Activated naive CD8-positive, alpha-beta T cell treated with anti-CD3 and anti-CD28 coated beads, Interleukin-2, amount 10 ng/mL, durations not matched to agents 7 days and 5 days (primary cell): ENCODE data around the gene DPP6. TPM values are rescaled to one million over a fixed set of nuclear protein-coding genes. Genes with fewer than 3 reads are reported as not detected.

Source experiments
- ATAC-seq: fragments of 150-1000 bp; cut with Tn5 transposase; one replicate; pipeline ENCODE4 v1.10.0; 2021; ENCODE audit warnings: low read depth, moderate library complexity
- POLR2A ChIA-PET: fragments of 350-600 bp; sonication (Branson Sonifier 250); formaldehyde crosslinking; loops from one replicate; lab custom pipeline; 2021; ENCODE audit warnings: antibody characterized with exemption; lab: Charles Lee
- DNase-seq: peaks from one replicate; pipeline ENCODE4 v3.0.0; 2021
- H3K27ac Mint-ChIP-seq: one replicate; pipeline ENCODE4 v1.8.0; 2022; ENCODE audit warnings: mild to moderate bottlenecking, mixed read lengths
- H3K27me3 Mint-ChIP-seq: one replicate; pipeline ENCODE4 v1.8.0; 2022; ENCODE audit warnings: mild to moderate bottlenecking, moderate library complexity, mixed read lengths
- H3K36me3 Mint-ChIP-seq: one replicate; pipeline ENCODE4 v1.8.0; 2021; ENCODE audit warnings: mild to moderate bottlenecking, mixed read lengths
- H3K4me1 Mint-ChIP-seq: one replicate; pipeline ENCODE4 v1.8.0; 2021; ENCODE audit warnings: mixed read lengths
- H3K4me3 Mint-ChIP-seq: one replicate; pipeline ENCODE4 v1.8.0; 2022; ENCODE audit warnings: mild to moderate bottlenecking, moderate library complexity, mixed read lengths
- H3K9me3 Mint-ChIP-seq: one replicate; pipeline ENCODE4 v1.8.0; 2021; ENCODE audit warnings: mixed read lengths
- total RNA-seq, 2 experiments: library from RNA; stranded (reverse); gene quantifications; one replicate each; pipeline ENCODE4 v1.2.3, GENCODE V29; 2021

Gene DPP6
- total RNA-seq, 2 experiments from 2014 or later, result not detected

DNA sequence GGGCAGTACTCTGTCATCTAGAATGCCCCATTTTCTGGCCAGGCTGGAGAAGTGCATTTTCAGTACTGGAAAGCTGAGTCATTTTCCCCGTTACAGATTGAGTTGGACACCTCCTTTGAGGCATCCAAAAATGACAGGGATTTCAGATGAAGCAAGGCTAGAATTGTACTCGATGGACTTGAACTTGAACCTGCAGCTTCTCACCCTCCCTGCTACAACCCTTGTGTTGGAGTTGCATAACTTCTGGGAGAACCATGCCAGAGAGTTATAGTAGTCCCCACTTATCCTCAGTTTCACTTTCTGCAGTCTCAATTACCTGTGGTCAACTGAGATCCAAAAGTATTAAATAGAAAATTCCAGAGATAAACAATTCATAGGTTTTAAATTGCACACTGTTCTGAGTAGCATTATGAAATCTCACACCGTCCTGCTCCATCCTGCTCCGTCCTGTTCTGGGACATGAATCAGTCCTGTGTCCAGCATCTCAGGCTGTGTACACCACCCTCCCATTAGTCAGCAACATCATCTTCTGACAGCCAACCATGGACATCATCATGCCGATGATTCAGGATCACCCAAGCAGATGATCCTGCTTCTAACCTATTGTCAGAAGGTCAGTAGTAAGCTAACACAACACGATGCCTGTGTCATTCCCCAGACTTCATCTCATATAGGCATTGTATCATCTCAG is 363.7 kb downstream of the DPP6 start:
- Mint-ChIP-seq H3K36me3 (no peaks in the 10 kb centered on the region), H3K27ac (no peak overlapping the region), H3K9me3 (peaks cover 9% of the 10 kb centered on the region), H3K4me3 (no peak overlapping the region), H3K27me3 (no peaks in the 10 kb centered on the region), H3K4me1 (no peaks in the 10 kb centered on the region)
- DNase-seq (no peak), ATAC-seq (no peak)
- POLR2A ChIA-PET, result no interaction called here

DNA sequence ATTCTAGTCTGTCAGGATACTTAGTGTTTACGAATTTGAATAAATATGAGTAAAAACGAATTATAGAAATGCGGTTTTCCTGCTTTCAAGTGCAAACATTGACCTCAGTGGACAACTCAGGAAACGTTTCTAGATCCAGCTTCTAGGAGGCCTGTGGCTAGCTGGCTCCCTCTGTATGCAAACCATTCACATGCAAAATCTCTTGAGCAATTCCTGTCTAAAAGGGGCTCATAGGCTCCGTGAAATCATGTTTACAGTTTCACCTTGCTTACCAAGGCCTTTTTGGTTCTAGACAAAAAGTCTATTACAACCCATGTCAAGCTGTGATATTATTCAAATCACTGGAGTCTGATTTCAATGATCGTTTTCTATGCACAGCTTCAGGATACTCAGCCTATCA is 364.5 kb downstream of the DPP6 start:
- POLR2A ChIA-PET, result no interaction called here
- Mint-ChIP-seq H3K27ac (no peak overlapping the region), H3K9me3 (peaks cover 9% of the 10 kb centered on the region), H3K4me3 (no peak overlapping the region), H3K4me1 (no peaks in the 10 kb centered on the region), H3K27me3 (no peaks in the 10 kb centered on the region), H3K36me3 (no peaks in the 10 kb centered on the region)
- ATAC-seq (no peak), DNase-seq (no peak)

DNA sequence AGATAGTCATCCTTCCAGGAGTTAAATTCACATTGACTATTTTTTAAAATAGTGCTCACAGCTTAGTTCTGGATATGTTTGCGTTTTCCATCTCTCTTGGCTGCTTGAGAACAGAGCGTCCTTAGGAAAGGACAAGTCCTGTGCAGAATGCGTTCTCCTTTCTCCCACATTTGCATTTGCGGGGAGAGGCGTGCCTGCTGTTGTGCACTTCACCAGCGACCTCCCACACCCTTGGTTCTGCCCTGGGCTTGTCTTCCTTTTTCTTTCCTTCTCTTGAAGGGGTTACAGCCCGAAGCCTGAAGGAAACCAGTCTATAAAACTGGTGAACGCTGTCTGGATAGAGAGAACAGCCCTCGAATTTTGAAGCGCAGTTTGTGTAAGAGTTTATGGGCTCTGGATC is 367.1 kb downstream of the DPP6 start:
- H3K27me3 Mint-ChIP-seq, result no peaks in the 10 kb centered on the region

DNA sequence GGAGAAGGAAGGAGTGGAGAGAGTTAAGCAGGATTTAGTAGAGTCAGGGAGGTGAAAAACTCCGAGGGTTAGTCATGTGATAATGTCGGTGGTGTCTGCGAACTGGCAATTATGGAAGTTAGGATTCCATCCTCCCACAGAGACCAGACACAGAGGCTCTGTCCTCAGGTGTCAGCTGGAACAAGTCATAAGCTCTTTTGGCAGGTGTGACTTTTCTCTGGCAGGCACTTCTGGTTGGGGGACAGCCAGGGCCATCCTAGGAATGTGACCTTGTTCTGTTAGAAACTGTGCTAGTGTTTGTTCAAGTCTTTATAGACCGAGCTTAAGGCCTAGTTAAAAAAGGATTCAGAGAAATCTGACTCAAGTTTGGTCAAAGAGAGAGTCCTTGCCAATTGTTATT is 371.0 kb downstream of the DPP6 start:
- Mint-ChIP-seq H3K27me3 (no peaks in the 10 kb centered on the region), H3K27ac (no peak overlapping the region), H3K36me3 (no peaks in the 10 kb centered on the region), H3K9me3 (peaks cover 3% of the 10 kb centered on the region), H3K4me3 (no peak overlapping the region), H3K4me1 (no peaks in the 10 kb centered on the region)
- POLR2A ChIA-PET, result no interaction called here
- DNase-seq (no peak), ATAC-seq (no peak)

More for the DNA sequence above, 367.1 kb downstream of the DPP6 start:
- no peaks in the 10 kb centered on the region for H3K4me1 Mint-ChIP-seq
- H3K27ac Mint-ChIP-seq, result no peak overlapping the region
- POLR2A ChIA-PET, result no interaction called here
- no peak for ATAC-seq
- no peak for DNase-seq
- no peak overlapping the region for H3K4me3 Mint-ChIP-seq
- peaks cover 9% of the 10 kb centered on the region for H3K9me3 Mint-ChIP-seq
- no peaks in the 10 kb centered on the region for H3K36me3 Mint-ChIP-seq

DNA sequence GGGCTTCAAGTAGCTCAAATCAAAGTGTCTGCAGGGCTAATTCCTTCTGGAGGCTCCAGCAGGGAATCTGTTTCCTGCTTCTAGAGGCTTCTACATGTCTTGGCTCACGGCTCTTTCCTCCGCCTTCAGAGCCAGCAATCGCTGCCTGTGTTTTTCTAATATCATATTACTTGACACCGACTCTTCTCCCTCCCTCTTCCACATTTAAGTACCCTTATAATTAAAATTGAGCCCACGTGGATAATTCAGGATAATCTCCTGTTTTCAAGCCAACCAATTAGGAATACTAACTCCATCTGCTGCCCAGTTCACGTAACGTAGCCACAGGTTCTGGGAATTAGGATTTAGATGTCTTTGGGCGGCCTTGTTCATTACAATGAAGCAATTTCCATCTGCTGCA is 372.2 kb downstream of the DPP6 start:
- Mint-ChIP-seq H3K4me3 (no peak overlapping the region), H3K4me1 (no peaks in the 10 kb centered on the region), H3K27ac (no peak overlapping the region), H3K36me3 (no peaks in the 10 kb centered on the region), H3K9me3 (peaks cover 4% of the 10 kb centered on the region), H3K27me3 (no peaks in the 10 kb centered on the region)
- ATAC-seq (no peak), DNase-seq (no peak)
- POLR2A ChIA-PET, result no interaction called here

DNA sequence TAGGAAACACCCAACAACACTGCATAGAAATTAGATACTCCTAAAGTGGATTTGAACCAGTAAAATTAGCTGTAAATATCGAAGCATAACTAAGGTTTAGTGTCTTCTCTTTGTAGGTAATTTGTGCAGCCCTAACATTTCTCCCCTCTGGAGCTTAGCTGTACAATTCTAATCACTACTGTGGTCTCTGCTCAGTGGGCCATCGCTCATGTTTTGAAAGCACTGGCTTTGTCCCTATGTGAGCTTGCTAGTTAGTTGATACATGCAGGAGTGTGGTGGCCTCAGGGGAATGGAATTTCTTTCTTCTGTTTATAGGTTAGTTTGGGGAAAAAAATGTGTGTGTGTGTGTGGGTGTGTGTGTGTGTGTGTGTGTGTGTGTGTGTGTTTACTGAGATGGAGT is 373.1 kb downstream of the DPP6 start:
- peaks cover 4% of the 10 kb centered on the region for H3K9me3 Mint-ChIP-seq
- POLR2A ChIA-PET, result no interaction called here
- no peaks in the 10 kb centered on the region for H3K27me3 Mint-ChIP-seq
- H3K27ac Mint-ChIP-seq, result no peak overlapping the region
- ATAC-seq (no peak), DNase-seq (no peak)
- no peak overlapping the region for H3K4me3 Mint-ChIP-seq
- H3K36me3 Mint-ChIP-seq, result no peaks in the 10 kb centered on the region
- no peaks in the 10 kb centered on the region for H3K4me1 Mint-ChIP-seq

DNA sequence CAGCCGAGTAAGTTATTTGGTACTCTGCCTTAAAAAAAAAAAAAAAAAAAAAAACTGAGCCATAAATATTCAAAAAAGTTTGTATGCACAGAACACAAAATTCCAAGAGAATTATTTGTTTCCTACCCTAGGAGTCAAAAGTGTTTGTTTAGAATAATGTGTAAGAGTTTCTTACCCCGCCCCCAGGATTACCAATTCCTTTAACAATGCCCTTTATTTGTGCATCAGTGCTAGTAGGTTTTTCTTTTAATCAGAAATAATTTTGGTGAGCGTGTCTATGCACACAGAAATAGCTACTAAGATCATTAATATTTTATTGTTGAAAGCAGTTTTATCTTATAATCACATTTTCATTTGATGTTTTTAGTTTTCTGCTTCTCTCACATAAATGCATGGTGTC is 374.6 kb downstream of the DPP6 start:
- no peak overlapping the region for H3K27ac Mint-ChIP-seq
- no peak overlapping the region for H3K4me3 Mint-ChIP-seq
- no peaks in the 10 kb centered on the region for H3K27me3 Mint-ChIP-seq
- peaks cover 2% of the 10 kb centered on the region for H3K9me3 Mint-ChIP-seq
- DNase-seq (no peak), ATAC-seq (no peak)
- H3K4me1 Mint-ChIP-seq, result no peaks in the 10 kb centered on the region
- no peaks in the 10 kb centered on the region for H3K36me3 Mint-ChIP-seq
- POLR2A ChIA-PET, result no interaction called here

DNA sequence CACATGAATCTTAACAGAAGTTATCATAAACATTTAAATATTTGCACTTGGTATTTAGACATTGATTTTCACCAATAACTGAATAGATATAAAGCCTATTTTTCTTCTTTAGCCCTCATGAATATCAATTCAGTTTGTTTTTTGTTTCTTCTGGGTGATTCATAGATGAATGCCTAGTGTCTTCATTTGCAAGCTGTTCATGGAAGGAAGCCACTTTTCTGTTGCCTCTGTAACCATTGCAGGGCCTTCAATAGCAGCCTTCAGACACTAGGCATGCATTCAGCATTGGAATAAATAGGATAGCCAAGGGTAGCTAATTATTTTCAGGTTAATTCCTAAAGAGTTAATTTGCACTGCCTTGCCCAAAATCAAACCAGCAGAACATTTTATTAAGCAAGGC is 375.3 kb downstream of the DPP6 start:
- ATAC-seq (no peak), DNase-seq (no peak)
- Mint-ChIP-seq H3K27me3 (no peaks in the 10 kb centered on the region), H3K9me3 (peaks cover 2% of the 10 kb centered on the region), H3K4me3 (no peak overlapping the region), H3K36me3 (no peaks in the 10 kb centered on the region), H3K27ac (no peak overlapping the region), H3K4me1 (no peaks in the 10 kb centered on the region)
- POLR2A ChIA-PET, result no interaction called here

DNA sequence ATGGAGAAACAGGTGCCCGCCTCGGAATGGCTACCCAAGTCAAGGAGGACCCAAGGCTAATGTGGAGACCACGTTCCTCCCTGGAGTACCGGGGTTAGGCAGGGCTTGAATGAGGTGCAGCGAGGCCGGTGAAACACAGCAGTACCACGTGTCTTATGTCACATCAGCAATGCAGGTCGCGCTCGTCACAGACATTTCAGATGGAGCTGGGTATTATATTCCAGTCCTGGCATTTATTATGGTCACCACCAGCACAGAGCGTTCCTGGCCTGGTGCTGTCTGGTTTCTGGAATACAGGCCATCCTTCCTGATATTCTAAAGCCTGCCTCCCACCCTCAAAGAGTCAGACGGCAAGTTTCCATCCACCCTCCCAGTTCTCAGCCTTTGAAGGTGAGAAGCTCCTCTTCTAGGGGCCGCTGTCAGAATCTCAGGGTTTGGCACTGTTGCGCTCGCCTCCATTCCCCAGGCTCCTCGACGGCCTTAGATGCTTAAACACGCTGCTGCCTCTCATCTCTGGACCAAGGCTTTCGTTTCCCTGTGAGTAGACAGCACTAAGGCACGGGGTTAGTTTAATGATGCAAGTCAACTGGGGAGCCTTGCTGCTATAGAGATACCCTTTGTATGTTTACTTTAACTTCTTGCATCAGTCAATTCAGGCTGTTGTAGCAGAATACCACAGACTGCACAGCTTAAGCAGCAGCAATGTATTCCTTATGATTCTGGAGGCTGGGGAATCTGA is 377.6 kb downstream of the DPP6 start:
- Mint-ChIP-seq H3K36me3 (no peaks in the 10 kb centered on the region), H3K4me1 (no peaks in the 10 kb centered on the region), H3K27ac (no peak overlapping the region), H3K9me3 (peaks cover 2% of the 10 kb centered on the region), H3K4me3 (no peak overlapping the region), H3K27me3 (no peaks in the 10 kb centered on the region)
- POLR2A ChIA-PET, result no interaction called here
- no peak for ATAC-seq
- DNase-seq, result no peak

DNA sequence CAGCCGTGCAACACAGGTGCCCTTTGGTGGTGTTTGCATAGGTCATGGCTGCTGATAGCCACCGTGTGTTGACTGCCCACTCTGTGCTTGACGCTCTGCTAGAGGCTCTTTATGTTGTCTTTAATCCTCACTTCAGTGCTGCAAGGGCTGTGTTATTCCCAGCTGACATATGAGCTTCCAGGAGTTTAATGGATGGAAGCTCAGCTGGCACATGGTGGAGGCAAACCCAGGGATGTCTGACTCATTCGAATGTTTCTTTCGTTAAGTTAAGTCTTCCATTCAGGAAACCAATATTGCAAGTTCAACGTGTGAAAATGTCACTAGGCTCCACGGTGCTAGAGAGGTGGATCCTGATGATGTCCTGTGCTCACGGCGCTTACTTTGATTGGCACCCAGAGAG is 378.4 kb downstream of the DPP6 start:
- POLR2A ChIA-PET, result no interaction called here
- no peaks in the 10 kb centered on the region for H3K27me3 Mint-ChIP-seq
- no peak for DNase-seq
- H3K4me1 Mint-ChIP-seq, result no peaks in the 10 kb centered on the region
- peaks cover 2% of the 10 kb centered on the region for H3K9me3 Mint-ChIP-seq
- no peak overlapping the region for H3K27ac Mint-ChIP-seq
- ATAC-seq, result no peak
- no peak overlapping the region for H3K4me3 Mint-ChIP-seq
- H3K36me3 Mint-ChIP-seq, result no peaks in the 10 kb centered on the region

DNA sequence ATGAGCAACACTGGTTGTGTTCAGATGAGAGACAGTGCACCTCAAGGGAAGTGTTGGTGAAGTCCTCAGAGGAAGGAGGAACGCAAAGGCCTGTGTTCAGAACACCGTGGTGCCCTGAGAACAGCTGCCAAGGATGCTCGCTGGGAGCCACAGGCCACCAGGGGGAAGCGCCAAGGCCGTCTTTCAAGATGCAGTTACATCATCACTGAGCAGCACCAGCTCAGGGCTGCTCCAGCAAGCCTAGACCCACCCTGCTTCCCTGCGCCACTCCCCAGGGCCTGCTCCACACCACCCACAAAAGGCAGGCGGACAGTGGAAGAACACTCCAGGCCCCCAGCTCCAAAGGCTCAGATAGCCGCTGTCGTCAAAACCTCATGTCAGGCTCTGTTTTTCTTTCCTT is 378.8 kb downstream of the DPP6 start:
- DNase-seq (no peak), ATAC-seq (no peak)
- Mint-ChIP-seq H3K27me3 (no peaks in the 10 kb centered on the region), H3K9me3 (peaks cover 2% of the 10 kb centered on the region), H3K4me3 (no peak overlapping the region), H3K4me1 (no peaks in the 10 kb centered on the region), H3K36me3 (no peaks in the 10 kb centered on the region), H3K27ac (no peak overlapping the region)
- POLR2A ChIA-PET, result no interaction called here

DNA sequence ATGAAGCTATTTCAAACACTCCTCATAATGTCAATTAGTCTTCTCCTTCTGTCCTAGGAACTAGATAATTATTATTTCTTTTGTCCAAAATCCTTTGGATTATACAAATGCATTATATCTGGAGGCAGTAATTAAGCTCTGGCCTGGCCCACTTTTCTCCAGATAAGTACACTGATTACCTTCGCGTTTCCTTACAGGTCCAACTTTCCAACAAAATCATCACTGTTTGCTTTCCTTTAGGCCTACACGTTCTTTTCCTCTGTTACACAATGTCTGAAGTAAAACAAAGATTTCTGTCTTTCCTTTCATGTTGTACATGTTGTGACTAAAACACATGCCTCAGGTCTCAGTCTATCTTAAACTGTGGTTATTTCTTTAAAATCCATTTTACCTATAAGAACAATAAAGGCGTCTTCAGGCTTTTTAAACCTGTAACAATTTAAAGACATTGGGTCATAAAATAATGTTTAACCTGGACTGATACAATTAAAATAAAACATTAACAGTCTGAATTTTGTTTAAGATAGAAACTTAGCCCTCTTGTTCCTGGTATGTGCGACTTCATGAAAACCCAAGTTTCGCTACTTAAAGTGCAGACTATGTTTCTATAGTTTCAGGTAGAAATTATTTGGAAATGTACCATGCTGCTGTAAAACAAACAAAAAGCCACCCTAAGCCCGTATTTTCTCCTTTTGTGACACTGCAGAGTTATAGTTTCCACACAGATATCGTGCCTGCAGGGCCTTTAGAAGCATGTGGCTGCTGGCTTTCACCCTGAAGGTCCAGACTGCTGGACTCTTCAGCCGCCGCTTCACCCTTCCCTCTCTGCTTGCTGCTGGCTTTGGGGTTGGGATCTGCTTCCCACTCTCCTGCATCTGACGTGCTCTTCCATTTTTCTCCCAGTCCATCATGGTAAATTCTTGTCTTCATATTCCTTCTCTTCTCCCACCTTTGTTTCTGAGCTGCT is 381.7 kb downstream of the DPP6 start:
- DNase-seq (no peak), ATAC-seq (no peak)
- Mint-ChIP-seq H3K9me3 (peaks cover 2% of the 10 kb centered on the region), H3K4me1 (no peaks in the 10 kb centered on the region), H3K27ac (no peak overlapping the region), H3K4me3 (no peak overlapping the region), H3K36me3 (no peaks in the 10 kb centered on the region), H3K27me3 (no peaks in the 10 kb centered on the region)
- POLR2A ChIA-PET, result no interaction called here

DNA sequence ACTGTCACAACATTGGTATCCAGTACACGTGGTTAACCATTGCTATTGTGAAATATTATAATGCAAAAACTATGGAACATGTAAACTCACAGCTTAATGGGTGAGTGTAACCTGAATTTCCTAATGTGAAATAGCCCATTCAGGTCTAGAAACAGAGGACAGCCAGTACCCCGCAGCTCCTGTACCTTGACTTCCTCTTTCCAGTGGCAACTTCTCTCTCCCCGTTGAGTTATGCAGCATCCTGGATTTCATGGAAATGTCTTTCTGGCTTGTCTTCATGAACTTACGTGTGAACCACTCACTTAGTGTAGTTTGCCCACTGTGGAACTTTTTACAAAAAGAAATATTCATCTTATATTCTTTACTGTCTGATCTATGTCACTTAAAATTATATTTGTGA is 384.4 kb downstream of the DPP6 start:
- H3K4me1 Mint-ChIP-seq, result no peaks in the 10 kb centered on the region
- no peaks in the 10 kb centered on the region for H3K36me3 Mint-ChIP-seq
- no peak overlapping the region for H3K4me3 Mint-ChIP-seq
- no peaks in the 10 kb centered on the region for H3K27me3 Mint-ChIP-seq
- no peaks in the 10 kb centered on the region for H3K9me3 Mint-ChIP-seq
- POLR2A ChIA-PET, result no interaction called here
- no peak overlapping the region for H3K27ac Mint-ChIP-seq
- ATAC-seq, result no peak
- no peak for DNase-seq
